IMR-90 (cell line): Measurements from ENCODE around the gene HOXD3. TPM values are rescaled to one million over a fixed set of nuclear protein-coding genes. Genes with fewer than 3 reads are reported as not detected.

Experiments used
- ATAC-seq: fragments of 200-7000 bp; cut with Tn5 transposase; 2 replicates; pipeline ENCODE4 v1.9.1; 2020; ENCODE audit warnings: low read depth, mild to moderate bottlenecking, moderate library complexity
- Bru-seq: library from RNA; stranded (reverse); fragments of 400-500 nt; gene quantifications from one replicate; lab custom pipeline; 2021; lab: Mats Ljungman, UMichigan
- BruChase-seq, 2 experiments: library from RNA; stranded (reverse); fragments of 400-500 nt; gene quantifications; one replicate each; lab custom pipeline; 2021; lab: Mats Ljungman, UMichigan
- BruUV-seq: library from RNA; stranded (reverse); fragments of 400-500 nt; replicated peaks from 2 replicates; lab custom pipeline; 2021; lab: Mats Ljungman, UMichigan
- CTCF ChIA-PET: fragments of 300-600 bp; formaldehyde crosslinking; extraction: SDS; loops from one replicate; lab custom pipeline; 2021; ENCODE audit warnings: antibody characterized with exemption; lab: Yijun Ruan, JAX
- POLR2A ChIA-PET: fragments of 300-600 bp; sonication (Branson Sonifier 250); formaldehyde crosslinking; loops from one replicate; lab custom pipeline; 2022; ENCODE audit warnings: antibody characterized with exemption; ENCODE audit not compliant: unreplicated experiment; lab: Charles Lee
- DNase-seq: peaks from one replicate; pipeline ENCODE4 v3.0.0; 2013
- H2AFZ ChIP-seq: replicated peaks from 2 replicates; pipeline ENCODE3; 2013; ENCODE audit warnings: low read length, mild to moderate bottlenecking; ENCODE audit not compliant: poor library complexity
- H2AK5ac ChIP-seq: 2 replicates; pipeline ENCODE4 v1.6.1; 2013; ENCODE audit warnings: low read depth, low read length, inconsistent platforms
- H2AK9ac ChIP-seq: replicated peaks from 2 replicates; pipeline ENCODE3; 2013; ENCODE audit warnings: mild to moderate bottlenecking, low read depth, low read length, moderate library complexity; ENCODE audit not compliant: poor library complexity
- H2BK120ac ChIP-seq: 2 replicates; pipeline ENCODE4 v1.6.1; 2013; ENCODE audit warnings: low read depth, low read length, inconsistent platforms
- H2BK15ac ChIP-seq: 3 replicates; pipeline ENCODE4 v1.6.1; 2013; ENCODE audit warnings: low read depth, low read length, inconsistent platforms
- H2BK20ac ChIP-seq: 2 replicates; pipeline ENCODE4 v1.6.1; 2013; ENCODE audit warnings: low read depth, mild to moderate bottlenecking, inconsistent platforms, low read length, moderate library complexity
- H2BK5ac ChIP-seq: 2 replicates; pipeline ENCODE4 v1.6.1; 2013; ENCODE audit warnings: mild to moderate bottlenecking, low read depth, low read length, inconsistent platforms; ENCODE audit not compliant: poor library complexity, severe bottlenecking
- H3K14ac ChIP-seq: replicated peaks from 2 replicates; pipeline ENCODE4 v1.6.1; 2013; ENCODE audit warnings: low read depth, low read length, inconsistent platforms
- H3K18ac ChIP-seq: 2 replicates; pipeline ENCODE4 v1.6.1; 2013; ENCODE audit warnings: low read depth, low read length, control low read depth
- H3K23ac ChIP-seq: 2 replicates; pipeline ENCODE4 v1.6.1; 2013; ENCODE audit warnings: low read depth, low read length, inconsistent platforms
- H3K27ac ChIP-seq: 2 replicates; pipeline ENCODE4 v1.5.1; 2013; ENCODE audit warnings: mild to moderate bottlenecking, control low read depth, low read length; ENCODE audit not compliant: insufficient read depth
- H3K27me3 ChIP-seq: 2 replicates; pipeline ENCODE4 v1.6.1; 2013; ENCODE audit warnings: low read length; ENCODE audit not compliant: control insufficient read depth, insufficient read depth
- H3K36me3 ChIP-seq: 2 replicates; pipeline ENCODE4 v1.6.1; 2013; ENCODE audit warnings: low read length, mixed read lengths; ENCODE audit not compliant: control insufficient read depth, insufficient read depth
- H3K4ac ChIP-seq: 2 replicates; pipeline ENCODE4 v1.6.1; 2013; ENCODE audit warnings: low read depth, low read length, inconsistent platforms
- H3K4me1 ChIP-seq: 2 replicates; pipeline ENCODE4 v1.6.1; 2013; ENCODE audit warnings: low read length, mixed read lengths; ENCODE audit not compliant: control insufficient read depth, insufficient read depth
- H3K4me2 ChIP-seq: 2 replicates; pipeline ENCODE4 v1.6.1; 2013; ENCODE audit warnings: low read depth, mild to moderate bottlenecking, control low read depth, low read length, moderate library complexity
- H3K4me3 ChIP-seq: 2 replicates; pipeline ENCODE4 v1.5.1; 2013; ENCODE audit warnings: low read depth, mild to moderate bottlenecking, control low read depth, low read length, moderate library complexity; ENCODE audit not compliant: insufficient read depth
- H3K56ac ChIP-seq: 2 replicates; pipeline ENCODE4 v1.6.1; 2013; ENCODE audit warnings: low read length, inconsistent platforms; ENCODE audit not compliant: insufficient read depth; ENCODE audit errors: extremely low read depth
- H3K79me1 ChIP-seq, 2 experiments: 2 replicates each; pipeline ENCODE4 v1.6.1; 2013; ENCODE audit warnings: low read length in 2 of 2, inconsistent platforms in 1 of 2, low read depth in 1 of 2
- H3K9ac ChIP-seq: 2 replicates; pipeline ENCODE4 v1.6.1; 2013; ENCODE audit warnings: low read depth, low read length, control low read depth
- H3K9me1 ChIP-seq: 2 replicates; pipeline ENCODE4 v1.6.1; 2013; ENCODE audit warnings: low read length, inconsistent platforms; ENCODE audit not compliant: insufficient read depth
- H3K9me3 ChIP-seq: 2 replicates; pipeline ENCODE4 v1.6.1; 2013; ENCODE audit warnings: low read length; ENCODE audit not compliant: control insufficient read depth, insufficient read depth
- H4K20me1 ChIP-seq: 2 replicates; pipeline ENCODE4 v1.6.1; 2013; ENCODE audit warnings: low read length, inconsistent platforms; ENCODE audit not compliant: insufficient read depth
- H4K5ac ChIP-seq: 2 replicates; pipeline ENCODE4 v1.6.1; 2013; ENCODE audit warnings: mild to moderate bottlenecking, low read depth, low read length, control low read depth
- H4K8ac ChIP-seq, 2 experiments: 2 replicates each; pipeline ENCODE4 v1.6.1; 2013; ENCODE audit warnings: low read depth in 2 of 2, low read length in 2 of 2, control low read depth in 1 of 2, inconsistent platforms in 1 of 2
- H4K91ac ChIP-seq: 2 replicates; pipeline ENCODE4 v1.6.1; 2013; ENCODE audit warnings: low read depth, low read length, inconsistent platforms; ENCODE audit not compliant: insufficient read depth
- CHD1 ChIP-seq: IDR thresholded peaks from 2 replicates; pipeline ENCODE4 v1.6.1; 2012; ENCODE audit warnings: low read depth, low read length, improper control_type of control experiment
- CTCF ChIP-seq: conservative IDR thresholded peaks from 2 replicates; pipeline ENCODE4 v1.5.1; 2012; ENCODE audit warnings: mild to moderate bottlenecking, low read depth, low read length, improper control_type of control experiment
- NFE2L2 ChIP-seq: fragments of 150-350 bp; IDR thresholded peaks from 2 replicates; pipeline ENCODE4 v1.6.1; 2016; ENCODE audit warnings: low read depth, mild to moderate bottlenecking, low read length
- WGBS, 2 experiments: methylation state at CpG; one replicate each; pipeline versions ENCODE4 v1.1.5 to v1.1.7; 2013; ENCODE audit warnings: missing lambda C conversion rate in 2 of 2; ENCODE audit not compliant: insufficient read length in 1 of 2; ENCODE audit errors: extremely low coverage in 2 of 2; 5-methylcytosine and 5-hydroxymethylcytosine counted together
- dilution Hi-C: fragments of 300-500 bp; cut with HindIII; formaldehyde crosslinking; loops from one replicate; pipeline ENCODE4 v1.14.3; 2018; ENCODE audit warnings: low sequenced_read_pairs; ENCODE audit not compliant: unreplicated experiment
- in situ Hi-C: fragments of 300-500 bp; cut with MboI; formaldehyde crosslinking; loops from 3 replicates; pipeline ENCODE4 v1.14.3; 2019; ENCODE audit warnings: low sequenced_read_pairs, inconsistent platforms, mixed read lengths
- intact Hi-C: fragments of 100-400 bp; cut with micrococcal nuclease; formaldehyde crosslinking; loops from 2 replicates; pipeline ENCODE4 v1.10.0; 2022
- long read RNA-seq: library from polyadenylated mRNA; unstranded; transcript quantifications from one replicate; pipeline ENCODE4 v2.0.0, GENCODE V29; 2021; ENCODE audit not compliant: unreplicated experiment
- polyA plus RNA-seq, 3 experiments: library from polyadenylated mRNA; depleted of rRNA; stranded (reverse); fragments of >200 nt; gene quantifications; 2 replicates each; pipeline ENCODE4 v1.2.3, GENCODE V29; 2012; ENCODE audit warnings: low replicate concordance in 1 of 3
- total RNA-seq: library from RNA; depleted of rRNA; stranded (reverse); fragments of >200 nt; gene quantifications from 2 replicates; pipeline ENCODE4 v1.2.3, GENCODE V29; 2012; rRNA removed

HOXD3 gene
- total RNA-seq = not detected in 2 replicates
- polyA plus RNA-seq (2012; rRNA removed) = not detected in 2 replicates
- not detected in 2 replicates for polyA plus RNA-seq (2012; cell fraction: cytosol; rRNA removed)
- polyA plus RNA-seq (2012; cell fraction: nucleus; rRNA removed; ENCODE audit: low replicate concordance) = not detected in 2 replicates
- not detected for Bru-seq, nascent RNA
- BruChase-seq, experiment 1, labeled RNA remaining after a 6-hour chase = not detected
- not detected for BruChase-seq, experiment 2, labeled RNA remaining after a 2-hour chase
- long read RNA-seq = 0 reads

- intact Hi-C loops = no loop called here
- no peak within 1 kb of the TSS for H3K18ac ChIP-seq
- H3K4me1 ChIP-seq = no peaks in the 10 kb centered on the region
- H3K9me3 ChIP-seq = peaks cover 13% of the 10 kb centered on the region
- H3K4ac ChIP-seq = no peak within 1 kb of the TSS
- no peak within 1 kb of the TSS for H2BK5ac ChIP-seq
- in situ Hi-C loops = no loop called here
- no peak within 1 kb of the TSS for H2BK120ac ChIP-seq
- no peak within 1 kb of the TSS for H3K4me3 ChIP-seq
- H4K8ac ChIP-seq = no peak within 1 kb of the TSS
- H2BK15ac ChIP-seq = no peak within 1 kb of the TSS
- ChIA-PET POLR2A (no interaction called here), CTCF (no interaction called here)
- H4K20me1 ChIP-seq = no peaks in the 10 kb centered on the region
- no peak within 1 kb of the TSS for H3K14ac ChIP-seq
- H3K9me1 ChIP-seq = no peaks in the 10 kb centered on the region
- H2BK20ac ChIP-seq = no peak within 1 kb of the TSS
- H3K23ac ChIP-seq = no peak within 1 kb of the TSS
- no peak within 1 kb of the TSS for H2AFZ ChIP-seq
- H3K79me1 ChIP-seq = no peaks in the 10 kb centered on the region
- 0% methylated on average over 8 of the region's 48 CpGs; no CpG with 5 or more reads in 1 of the 2 experiments for WGBS, 2 experiments
- no peak within 1 kb of the TSS for H4K5ac ChIP-seq
- dilution Hi-C loops = no loop called here
- H3K56ac ChIP-seq = no peak within 1 kb of the TSS
- no peak for TF ChIP-seq CTCF
- TF ChIP-seq CHD1 = no peak
- no peak for TF ChIP-seq NFE2L2
- no peak for DNase-seq
- no peak within 1 kb of the TSS for H2AK5ac ChIP-seq
- H3K9ac ChIP-seq = no peak within 1 kb of the TSS
- no peak within 1 kb of the TSS for H3K27ac ChIP-seq
- no peak within 1 kb of the TSS for H4K91ac ChIP-seq
- no peak within 1 kb of the TSS; the same call in 1 of the 2 replicates for H3K4me2 ChIP-seq
- no peaks in the 10 kb centered on the region for H3K36me3 ChIP-seq
- BruUV-seq = no TSS peak
- H2AK9ac ChIP-seq = no peak within 1 kb of the TSS
- no peak for ATAC-seq
- H3K27me3 ChIP-seq = peaks cover 91% of the 10 kb centered on the region
Observed at GRCh38 chr2:176156807-176157498, at the start of gene HOXD3. TSS of gene HOXD3 (plus strand) at chr2:176157307. CDS start at chr2:176169115, 11,808 bp downstream.
